Measurements from ENCODE around the gene PODXL2. TPM values are rescaled to one million over a fixed set of nuclear protein-coding genes. Genes with fewer than 3 reads are reported as not detected.
"Not testable (repeated sequence)": the region's sequence is repeated elsewhere in the genome, so short reads cannot be mapped to it uniquely, and the experiment has no call there.

PODXL2 gene
- total RNA-seq, 1 experiment from 2014 or later = 13.0 TPM

DNA sequence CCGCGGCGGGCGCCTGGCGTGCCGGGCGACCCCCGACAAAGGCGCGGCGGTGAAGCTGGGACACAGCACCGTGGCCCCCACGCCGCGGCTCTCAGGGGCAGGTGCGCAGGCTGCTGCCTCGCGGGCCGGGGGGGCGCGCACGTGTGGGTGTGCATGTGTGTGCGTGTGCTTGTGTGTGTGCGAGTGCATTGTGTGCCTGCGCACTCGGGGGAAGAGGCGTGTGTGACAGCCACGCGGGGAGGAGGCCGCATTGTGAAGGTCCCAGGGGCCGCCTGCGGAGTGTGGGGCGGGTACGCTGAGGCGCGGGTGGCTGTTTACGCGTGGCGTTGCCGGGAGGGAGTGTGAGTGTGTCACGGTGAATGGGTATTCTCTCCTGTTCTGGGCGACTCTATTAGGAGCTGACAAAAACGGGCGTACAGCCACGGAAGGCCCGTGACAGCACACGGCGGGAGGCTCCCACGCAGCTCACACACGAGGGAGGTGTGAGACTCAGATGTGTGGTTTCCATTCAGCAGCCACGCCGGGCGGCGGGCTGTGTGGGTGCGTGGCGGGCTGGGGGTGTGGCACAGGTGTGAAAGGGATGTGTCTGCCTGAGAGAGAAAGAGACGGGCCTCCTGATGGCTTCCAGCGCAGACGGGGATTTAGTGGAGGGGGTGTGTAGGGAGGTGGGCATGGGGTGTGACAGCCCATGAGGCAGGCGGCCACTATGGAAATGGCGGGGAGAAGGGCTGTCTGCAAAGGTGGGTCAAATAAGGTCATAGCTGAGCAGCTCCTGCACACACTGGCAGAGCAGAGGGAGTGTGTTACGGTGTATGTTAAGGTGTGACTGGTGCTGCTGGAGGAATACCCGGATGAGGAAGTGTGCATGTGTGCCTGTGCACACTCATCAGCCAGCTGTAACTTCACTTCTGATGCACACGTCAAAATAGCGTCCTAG, 750 bp downstream of the PODXL2 start:
- DNase-seq (ENCODE audit: low spot score) = no peak

DNA sequence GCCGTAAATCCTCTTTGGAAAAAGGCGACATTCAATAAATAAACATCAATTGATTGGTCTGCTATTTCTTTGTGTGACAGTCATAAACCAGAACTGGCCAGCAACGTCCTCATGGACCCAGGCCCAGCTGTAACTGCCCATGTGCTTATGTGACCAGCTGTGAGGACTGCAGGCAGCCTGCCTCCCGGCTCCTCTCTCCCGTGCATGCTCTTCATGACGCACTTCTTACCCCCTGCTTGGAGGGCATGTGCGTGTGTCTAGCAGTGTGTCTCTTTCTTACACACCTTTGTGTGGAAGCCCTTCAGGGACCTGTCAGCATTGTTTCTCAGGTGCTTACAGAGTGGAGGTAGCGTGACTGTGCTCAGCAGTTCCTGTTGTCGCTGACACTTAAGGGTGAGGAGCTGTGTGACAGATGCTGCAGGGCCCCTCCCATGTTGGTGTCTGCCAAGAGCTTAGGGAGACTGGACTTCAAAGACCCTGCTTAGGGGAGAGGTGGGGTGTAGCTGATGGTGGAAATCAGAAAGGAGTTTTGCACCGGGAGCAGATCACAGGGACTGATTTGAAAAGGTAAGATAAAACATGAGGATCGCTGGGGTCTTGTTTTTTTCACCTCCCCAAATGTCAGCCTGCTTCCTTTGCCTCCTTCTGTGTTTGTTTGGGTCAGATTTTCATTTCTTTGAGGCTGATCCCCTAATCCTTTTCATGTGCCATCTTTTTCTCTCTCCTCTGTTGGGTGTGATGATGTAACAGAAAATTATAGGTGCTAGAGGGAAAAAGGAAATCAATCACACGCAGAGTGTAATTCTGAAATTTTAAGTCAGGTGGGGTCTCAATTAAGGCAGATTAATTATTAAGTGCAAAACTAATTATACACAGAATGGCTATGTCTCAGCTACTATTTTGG, 2.1 kb downstream of the PODXL2 start:
- no peak for DNase-seq (ENCODE audit: low spot score)

DNA sequence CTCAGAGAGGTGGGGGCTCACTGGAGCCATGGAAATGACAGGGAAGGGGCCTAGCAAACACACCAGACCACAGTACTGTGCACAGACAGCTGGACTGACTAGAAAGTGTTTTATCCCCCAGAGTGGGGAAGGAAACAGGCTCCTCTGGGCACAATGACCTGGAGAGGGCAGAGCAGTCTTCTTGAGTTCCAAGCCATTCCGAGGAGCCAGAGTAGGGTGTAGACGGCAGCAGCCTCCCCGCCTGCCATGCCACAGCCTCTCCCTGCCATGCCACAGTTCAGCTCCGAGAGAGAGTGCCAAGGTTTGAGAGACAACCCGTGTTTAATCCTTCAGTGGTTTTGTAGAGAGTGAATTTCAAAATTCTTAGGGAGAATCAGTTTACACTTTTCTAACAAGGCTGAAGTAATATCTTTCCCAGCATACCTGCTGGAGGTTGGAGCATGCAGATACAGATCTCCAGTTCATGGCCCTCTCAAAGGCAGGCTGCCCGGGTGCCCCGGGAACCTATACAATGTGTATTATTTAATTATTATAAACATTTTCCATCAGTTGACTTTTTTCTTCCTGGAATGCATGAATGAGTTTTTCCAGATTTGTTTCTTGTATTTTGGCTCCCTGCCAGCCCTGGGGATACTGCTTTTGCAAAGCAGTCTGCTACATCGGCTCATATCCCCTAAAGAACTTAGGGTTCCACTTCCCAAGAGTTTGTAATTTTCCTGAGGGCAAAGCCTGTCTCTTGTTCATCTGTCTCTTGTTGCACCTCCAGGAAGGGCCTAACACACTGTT, 3.2 kb downstream of the PODXL2 start:
- DNase-seq (ENCODE audit: low spot score) = no peak

DNA sequence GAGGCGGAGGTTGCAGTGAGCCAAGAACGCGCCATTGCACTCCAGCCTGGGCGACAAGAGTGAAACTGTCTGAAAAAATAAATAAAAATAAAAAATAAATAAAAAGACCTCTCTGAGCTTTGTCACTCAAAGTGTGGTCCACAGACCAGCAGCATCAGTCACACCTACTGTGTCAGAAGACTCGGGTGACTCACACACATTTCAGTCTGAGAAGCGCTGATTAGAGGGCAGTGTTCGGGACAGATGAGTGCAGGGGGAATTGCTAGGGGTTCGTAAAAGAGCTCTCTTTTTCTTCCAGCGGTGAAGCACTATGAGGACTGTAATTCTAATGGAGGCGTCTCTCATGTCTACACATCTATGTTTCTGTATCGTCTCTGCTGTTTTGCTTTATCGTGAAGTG, 5.7 kb downstream of the PODXL2 start:
- no peak for DNase-seq (ENCODE audit: low spot score)

DNA sequence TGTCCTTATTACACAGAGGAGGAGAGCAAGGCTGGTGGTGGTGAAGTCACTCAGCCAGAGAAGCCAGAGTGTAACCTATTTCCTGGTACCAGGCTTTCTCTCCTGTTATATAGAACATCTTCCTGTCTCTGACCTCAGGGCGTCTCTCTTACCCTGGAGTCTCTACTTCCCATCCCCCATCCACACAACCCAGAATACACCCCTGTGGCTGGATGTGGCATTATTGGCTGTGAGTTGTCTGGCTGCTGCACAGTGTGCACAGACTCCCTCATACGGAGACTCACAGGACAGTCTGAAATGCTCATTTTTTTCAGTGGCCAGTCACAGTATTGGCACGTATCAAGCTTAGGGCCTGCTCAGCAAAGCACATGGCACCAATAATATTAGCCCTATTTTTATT, 8.6 kb downstream of the PODXL2 start:
- no peak for DNase-seq (ENCODE audit: low spot score)

DNA sequence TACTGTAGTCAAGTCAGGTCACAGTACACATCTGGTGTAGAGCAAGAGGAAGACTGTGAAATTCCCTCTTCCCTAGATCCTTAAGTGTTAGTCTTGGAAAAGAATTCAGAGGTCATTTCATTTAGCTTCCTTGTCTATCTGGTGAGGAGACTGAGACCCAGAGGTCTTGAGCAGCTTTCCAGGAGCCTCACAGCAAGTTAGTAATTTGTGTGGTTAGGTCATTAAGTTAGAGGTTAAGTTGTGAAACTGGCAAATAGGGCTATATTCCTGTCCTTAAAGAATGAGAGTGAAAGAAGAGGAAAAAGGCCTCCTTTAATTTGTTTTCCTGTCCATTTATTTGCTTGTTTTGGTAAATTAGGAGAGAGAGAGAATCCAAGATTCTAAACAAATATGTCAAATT, 9.0 kb downstream of the PODXL2 start:
- no peak for DNase-seq (ENCODE audit: low spot score)

DNA sequence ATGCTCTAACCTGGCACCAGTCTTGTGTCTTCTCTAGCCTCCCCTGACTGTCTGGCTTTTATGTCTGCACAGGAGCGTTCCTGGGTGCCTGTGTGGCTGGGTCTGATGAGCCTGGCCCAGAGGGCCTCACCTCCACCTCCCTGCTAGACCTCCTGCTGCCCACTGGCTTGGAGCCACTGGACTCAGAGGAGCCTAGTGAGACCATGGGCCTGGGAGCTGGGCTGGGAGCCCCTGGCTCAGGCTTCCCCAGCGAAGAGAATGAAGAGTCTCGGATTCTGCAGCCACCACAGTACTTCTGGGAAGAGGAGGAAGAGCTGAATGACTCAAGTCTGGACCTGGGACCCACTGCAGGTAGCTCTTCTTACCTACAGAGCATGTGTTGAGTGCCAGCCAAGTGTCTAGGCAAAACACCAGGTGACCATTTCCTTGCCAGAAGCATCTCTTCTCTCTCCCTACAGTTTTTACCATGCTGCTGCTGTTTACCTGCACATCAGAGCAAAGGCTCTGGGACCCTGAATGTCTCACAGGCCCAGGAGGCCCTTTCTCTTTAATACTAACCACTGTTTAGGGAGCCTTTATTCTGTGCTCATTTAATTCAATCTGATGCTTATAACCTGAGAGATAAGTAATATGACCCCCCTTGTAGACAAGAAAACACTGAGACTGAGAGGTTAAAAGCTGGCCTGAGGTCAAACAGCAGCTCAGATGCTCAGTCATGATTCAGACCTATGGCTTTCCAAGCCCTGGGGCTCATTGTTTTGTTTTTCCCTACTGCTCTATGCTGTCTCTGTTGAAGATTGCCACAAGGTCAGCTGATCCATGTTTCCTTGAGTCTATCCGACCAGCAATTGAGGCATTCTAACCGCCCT, 10.4 kb downstream of the PODXL2 start:
- no peak for DNase-seq (ENCODE audit: low spot score)

DNA sequence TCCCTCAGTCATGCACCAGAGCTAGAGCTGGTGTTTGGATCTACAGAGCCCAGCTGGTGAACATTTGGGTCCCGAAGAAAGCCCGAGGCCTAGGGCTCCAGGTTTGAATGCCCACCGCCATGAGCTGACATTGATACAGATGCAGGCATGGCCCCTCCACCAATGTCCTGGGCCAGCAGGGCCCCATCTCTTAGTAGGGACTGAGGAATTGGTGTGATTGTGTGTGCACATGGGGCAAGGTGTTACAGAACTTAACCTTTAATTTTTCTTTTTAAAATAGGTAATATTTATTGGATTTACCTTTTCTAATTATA, 11.0 kb downstream of the PODXL2 start:
- DNase-seq (ENCODE audit: low spot score) = no peak

DNA sequence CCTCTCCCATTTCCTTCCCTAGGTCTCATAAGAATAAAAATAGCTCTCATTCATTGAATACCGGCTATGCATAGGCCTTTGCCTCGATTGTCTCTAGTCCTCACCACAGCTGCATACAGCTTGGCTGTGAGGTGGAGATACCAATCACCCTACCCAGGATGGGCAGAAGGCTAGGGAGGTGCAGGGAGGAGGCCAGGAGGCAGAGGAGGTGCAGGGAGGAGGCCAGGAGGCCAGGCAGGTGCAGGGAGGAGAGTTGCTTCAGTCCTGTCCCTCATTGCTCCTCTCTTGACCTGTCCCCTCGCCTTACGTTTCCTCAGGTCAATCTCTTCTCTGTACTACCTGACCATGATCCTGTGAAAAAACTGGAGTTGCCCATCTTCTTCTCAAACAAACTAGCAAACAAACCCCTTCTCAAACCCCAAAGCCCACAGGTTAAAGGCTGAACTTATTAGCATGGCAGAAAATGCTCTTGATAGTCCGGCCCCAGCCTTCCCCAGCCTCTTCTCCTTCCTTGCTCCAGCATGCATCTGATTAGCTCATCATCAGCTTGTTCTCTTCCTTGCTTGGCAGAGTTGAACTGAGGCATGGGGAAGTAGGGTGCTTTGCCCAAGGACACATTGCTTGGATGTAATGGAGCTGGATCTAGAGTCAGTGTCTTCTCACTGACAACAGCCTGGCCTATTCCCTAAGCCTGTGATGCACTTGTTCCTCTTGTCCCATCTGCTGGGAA, 15.8 kb downstream of the PODXL2 start:
- DNase-seq (ENCODE audit: low spot score) = no peak

DNA sequence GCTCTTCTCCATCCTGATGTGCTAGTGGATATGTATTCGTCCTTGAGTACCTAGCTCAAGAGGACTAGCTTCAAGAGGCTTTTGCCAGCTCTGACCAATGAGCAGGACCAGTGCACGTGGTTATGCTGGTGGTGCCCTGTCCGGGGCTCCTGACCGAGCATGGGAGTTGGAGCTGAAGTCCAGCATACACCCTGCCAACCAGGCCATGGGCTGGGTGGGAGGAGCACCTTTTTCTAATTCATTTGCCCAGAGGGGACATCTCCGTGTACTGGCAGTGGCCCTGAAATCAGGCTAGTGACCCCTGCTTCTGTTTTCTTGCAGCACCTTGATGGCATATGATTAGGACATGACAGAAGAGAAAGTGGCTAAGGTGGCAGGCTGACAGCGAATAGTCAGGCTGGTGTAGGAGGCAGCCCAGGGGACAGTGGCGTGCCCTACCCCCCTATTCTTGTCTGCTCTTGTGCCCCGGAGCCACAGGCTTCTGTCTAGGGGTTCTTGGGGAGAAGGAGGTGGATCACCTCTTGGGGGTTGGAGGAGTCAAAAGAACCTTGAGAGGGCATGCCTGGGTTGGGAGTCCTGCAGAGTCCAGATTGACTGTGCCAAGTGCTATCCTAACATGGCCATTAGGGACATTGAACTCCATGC, 16.5 kb downstream of the PODXL2 start:
- no peak for DNase-seq (ENCODE audit: low spot score)

DNA sequence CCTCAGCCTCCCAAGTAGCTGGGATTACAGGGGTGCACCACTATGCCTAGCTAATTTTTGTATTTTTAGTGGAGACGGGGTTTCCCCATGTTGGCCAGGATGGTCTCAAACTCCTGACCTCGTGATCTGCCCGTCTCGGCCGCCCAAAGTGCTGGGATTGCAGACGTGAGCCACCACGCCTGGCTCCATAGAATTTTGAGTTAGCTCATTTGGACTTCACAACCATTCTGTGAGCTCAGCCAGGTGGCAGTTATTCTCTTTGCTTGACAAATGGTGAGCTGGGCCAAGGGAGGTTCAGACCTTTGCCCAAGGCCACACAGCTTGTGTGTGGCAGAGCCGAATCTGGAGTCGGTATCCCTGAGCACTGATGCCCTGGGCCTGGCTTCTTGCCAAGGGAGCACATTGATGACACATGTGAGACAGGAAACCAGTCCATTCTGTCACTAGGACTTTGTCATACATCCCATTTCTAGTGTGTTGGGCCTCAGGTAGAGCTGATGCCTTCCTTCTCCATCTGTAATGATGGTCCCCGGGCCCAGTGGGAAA, 17.6 kb downstream of the PODXL2 start:
- no peak for DNase-seq (ENCODE audit: low spot score)

DNA sequence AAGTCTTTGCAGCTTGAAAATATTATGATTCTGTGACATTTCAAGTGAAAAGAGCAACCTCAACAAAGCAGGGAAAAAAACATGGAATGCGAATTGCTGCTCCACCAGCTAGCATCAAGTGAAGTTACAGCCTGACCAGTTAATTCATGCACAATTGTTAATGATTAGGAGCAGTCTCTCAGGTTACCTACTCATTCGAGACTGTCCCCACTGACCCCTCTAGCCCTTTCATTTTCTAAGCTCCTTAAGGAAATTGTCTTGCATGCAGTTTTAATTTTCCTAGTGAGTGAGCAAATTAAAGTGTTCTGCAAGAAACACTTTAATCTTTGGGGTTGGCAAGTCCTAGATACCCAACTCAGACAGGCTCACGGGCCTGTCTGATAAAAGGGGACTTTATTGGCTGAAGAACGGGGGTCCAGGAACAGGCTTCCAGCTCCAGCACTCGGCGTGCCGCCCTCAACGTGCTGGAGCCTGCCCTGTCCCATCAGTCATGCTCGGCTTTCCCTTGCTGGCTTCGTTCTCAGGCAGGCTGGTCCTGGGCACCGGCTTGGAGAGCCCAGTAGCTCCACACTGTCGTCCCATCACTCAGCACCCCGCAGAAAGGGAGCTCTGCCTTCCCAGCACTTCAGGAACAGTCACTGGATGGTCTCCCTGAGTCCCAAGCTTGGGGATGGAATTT, 18.3 kb downstream of the PODXL2 start:
- no peak for DNase-seq (ENCODE audit: low spot score)

DNA sequence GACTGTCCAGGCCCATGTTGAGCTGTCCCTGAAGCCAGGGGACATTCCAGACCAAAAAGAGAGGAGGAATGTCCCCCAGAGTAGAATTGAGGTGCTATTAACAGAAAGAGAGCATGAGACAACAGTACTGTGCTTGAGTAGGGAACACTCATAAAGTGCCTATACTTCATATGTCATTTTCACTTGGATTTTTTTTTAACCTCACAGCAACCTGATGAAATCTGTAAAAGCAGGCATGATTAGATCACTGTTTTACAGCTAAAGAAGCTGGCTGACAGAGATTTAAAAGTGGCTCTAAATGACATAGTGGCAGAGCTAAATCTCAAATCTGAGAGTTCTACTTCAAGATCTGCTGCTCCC, 18.8 kb downstream of the PODXL2 start:
- DNase-seq (ENCODE audit: low spot score) = no peak

DNA sequence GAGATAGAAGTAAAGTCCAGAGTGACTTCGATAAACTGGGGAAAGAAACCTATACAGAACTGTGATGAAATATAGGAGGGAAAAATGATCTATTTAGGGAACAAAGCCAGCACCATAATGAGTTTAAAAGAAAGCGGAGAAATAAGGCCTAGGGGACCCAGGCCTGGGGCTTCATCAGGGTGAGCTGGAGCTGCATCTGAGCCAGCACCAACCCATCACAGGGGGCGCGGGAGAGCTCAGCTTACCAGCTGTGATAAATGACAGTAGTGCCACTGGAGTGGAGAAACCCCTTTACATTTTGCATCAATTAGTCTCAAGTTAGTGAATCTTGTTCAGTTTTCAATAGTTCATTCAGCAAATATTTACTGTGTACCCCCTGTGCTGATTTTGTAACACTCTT, 21.3 kb downstream of the PODXL2 start:
- no peak for DNase-seq (ENCODE audit: low spot score)

DNA sequence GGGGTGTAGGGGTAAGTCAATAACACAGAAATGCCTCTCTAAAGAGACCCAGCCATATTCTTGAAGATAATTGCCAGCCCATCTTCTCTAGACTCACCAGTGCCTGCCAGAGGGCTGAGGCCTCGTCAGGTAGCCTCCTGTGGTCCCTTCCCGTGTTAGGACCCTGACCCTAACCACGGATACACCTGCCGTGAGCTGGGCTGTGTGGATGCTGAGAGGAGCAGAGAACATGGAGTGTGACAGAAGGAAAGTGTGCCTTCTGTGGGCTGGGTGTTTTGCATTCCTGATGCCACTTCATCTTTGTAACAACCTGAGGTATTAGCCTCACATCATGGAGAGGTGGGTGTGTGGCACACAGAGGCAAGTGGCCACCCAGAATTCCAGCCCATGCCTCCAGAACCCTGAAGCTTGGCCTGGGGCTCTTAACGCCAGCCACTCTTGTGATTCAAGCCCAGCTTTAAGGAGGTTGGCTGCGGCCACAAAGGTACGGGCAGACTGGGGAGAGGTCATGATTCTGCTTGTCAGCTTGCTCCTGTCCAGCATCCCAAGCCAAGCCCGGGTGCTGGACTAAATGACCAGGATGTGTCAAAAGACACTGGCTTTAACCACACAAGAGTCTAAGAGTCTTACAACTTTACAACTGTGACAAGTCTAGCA, 22.7 kb downstream of the PODXL2 start:
- DNase-seq (ENCODE audit: low spot score) = no peak

DNA sequence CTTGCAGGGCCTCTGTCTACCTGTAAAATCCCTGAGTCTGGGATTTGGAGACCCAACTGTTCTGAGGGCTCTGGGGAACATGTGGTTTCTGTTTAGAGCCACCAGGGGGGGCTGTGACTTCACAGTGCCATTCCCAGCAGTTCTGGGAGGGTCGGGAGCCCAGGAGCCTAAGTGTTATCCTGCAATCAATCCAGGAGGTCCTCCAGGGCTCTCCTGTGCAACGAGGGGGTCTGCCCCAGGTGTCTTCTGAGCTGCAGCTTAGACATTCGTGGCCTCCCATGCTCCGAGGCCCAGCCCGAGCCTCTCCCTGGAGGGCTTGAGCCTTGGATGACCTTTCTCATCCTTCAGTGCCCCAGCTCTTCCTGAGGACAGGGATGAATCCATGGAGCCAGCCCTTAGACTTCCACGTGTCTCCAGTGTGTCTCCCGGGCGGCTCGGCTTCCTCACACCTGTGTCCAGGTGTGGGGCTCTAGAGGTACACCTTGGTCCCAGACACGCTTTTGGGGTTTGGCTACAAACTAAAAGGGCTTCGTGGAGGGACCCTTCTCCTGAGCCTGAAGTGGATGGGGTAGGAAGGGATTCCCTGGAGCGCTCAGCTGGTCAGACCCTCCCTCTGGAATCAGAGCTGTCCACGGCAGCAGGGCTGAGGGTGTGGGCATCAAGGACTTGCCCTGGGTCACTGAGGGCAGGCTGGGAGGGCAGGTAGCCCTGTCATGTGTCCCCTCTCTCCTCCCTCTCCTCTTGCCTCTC, 23.4 kb downstream of the PODXL2 start:
- DNase-seq (ENCODE audit: low spot score) = peak; percentile 53

DNA sequence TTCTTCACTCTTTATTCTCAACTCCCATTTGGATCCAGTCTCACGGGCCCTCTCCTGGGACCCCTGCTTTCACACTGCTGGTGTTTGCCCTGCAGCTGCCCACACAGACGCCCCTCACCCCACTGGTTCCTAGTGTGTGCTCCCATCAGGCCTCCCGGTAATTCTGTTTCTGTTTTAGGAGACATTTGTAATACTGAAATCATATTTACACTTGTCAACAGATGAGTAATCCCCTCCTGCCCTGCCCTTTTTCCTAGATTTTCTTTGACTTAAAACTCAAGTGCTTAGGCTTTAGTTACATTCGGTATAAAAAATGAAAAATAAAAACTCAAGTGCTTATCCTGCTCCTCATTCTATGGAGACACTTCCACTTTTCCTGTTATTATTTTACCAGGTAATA, 25.4 kb downstream of the PODXL2 start:
- no peak for DNase-seq (ENCODE audit: low spot score)

DNA sequence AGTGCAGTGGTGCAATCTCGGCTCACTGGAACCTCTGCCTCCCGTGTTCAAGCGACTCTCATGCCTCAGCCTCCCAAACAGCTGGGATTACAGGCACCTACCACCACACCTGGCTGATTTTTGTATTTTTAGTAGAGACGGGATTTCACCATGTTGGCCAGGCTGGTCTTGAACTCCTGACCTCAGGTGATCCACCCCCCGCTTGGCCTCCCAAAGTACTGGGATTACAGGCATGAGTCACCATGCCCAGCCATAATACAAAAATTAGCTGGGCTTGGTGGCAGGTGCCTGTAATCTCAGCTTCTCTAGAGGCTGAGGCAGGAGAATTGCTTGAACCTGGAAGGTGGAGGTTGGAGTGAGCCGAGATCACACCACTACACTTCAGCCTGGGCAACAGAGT, 26.0 kb downstream of the PODXL2 start:
- not testable (repeated sequence) for DNase-seq (ENCODE audit: low spot score)

Measured in H4 (cell line).